ENCODE data around the gene XIRP1.

XIRP1 gene

DNA sequence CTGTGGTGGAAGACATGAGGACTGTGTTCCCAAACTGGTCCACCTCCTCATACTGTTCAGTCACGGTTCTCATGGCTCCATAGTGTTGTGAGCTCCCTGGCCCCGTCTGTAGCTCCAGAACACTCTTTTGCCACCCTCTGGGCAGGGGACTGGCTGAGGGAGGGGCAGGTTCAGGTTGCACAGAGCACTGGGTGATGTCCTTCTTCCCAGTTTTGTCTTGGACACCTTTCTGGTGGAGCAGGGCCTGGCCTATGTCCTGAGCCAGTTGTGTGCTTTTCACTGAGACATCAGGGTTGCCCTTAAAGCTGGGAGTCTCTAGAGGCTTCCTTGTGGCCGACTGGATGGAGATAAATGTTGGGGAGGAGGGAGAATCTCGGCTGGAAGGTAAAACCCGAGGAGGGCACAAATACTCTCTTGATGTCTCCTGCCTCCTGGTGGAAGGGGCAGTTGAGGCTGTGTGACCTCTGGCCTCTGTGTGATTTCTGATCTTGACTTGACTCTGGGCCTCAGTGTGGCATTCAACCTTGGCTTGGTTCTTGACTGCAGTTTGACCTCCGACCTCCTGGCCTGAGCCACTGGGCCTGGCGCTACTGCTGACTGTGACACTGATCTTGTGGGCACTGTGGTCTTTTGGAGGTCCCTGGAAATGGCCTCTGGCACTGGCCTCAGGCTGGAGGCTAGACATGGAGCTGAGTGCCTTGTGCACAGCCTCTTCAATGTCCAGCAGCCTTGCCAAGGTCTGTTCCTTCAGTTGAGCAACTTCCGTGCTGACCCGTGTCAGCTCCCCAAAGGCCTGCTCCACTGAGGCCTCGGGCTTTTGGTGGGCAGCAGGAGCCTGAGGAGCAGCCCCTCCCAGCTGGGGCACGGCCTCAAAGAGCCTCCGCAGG, 8.1 kb downstream of the XIRP1 start:
- TF ChIP-seq, protein P1, sequence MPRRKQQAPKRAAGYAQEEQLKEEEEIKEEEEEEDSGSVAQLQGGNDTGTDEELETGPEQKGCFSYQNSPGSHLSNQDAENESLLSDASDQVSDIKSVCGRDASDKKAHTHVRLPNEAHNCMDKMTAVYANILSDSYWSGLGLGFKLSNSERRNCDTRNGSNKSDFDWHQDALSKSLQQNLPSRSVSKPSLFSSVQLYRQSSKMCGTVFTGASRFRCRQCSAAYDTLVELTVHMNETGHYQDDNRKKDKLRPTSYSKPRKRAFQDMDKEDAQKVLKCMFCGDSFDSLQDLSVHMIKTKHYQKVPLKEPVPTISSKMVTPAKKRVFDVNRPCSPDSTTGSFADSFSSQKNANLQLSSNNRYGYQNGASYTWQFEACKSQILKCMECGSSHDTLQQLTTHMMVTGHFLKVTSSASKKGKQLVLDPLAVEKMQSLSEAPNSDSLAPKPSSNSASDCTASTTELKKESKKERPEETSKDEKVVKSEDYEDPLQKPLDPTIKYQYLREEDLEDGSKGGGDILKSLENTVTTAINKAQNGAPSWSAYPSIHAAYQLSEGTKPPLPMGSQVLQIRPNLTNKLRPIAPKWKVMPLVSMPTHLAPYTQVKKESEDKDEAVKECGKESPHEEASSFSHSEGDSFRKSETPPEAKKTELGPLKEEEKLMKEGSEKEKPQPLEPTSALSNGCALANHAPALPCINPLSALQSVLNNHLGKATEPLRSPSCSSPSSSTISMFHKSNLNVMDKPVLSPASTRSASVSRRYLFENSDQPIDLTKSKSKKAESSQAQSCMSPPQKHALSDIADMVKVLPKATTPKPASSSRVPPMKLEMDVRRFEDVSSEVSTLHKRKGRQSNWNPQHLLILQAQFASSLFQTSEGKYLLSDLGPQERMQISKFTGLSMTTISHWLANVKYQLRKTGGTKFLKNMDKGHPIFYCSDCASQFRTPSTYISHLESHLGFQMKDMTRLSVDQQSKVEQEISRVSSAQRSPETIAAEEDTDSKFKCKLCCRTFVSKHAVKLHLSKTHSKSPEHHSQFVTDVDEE (CRISPR knock-in tag; IDR thresholded peaks at IDR 0.05): no peak
- TF ChIP-seq CSDC2 (CRISPR knock-in tag; IDR thresholded peaks at IDR 0.05) (no peak), ZFP30 (CRISPR knock-in tag; IDR thresholded peaks at IDR 0.05) (no peak), ZFP3 (CRISPR knock-in tag; IDR thresholded peaks at IDR 0.05) (no peak), ARNTL (CRISPR knock-in tag; IDR thresholded peaks at IDR 0.05; ENCODE audit: borderline replicate concordance, low read depth) (no peak), ZNF565 (CRISPR knock-in tag; conservative IDR thresholded peaks at IDR 0.05; ENCODE audit: low read depth) (no peak), ESRRG (CRISPR knock-in tag; IDR thresholded peaks at IDR 0.05) (no peak), PPARA (CRISPR knock-in tag; IDR thresholded peaks at IDR 0.05; ENCODE audit: borderline replicate concordance) (no peak), TCF4 (CRISPR knock-in tag; IDR thresholded peaks at IDR 0.05; ENCODE audit: borderline replicate concordance) (no peak), BACH2 (CRISPR knock-in tag; IDR thresholded peaks at IDR 0.05; ENCODE audit: borderline replicate concordance) (no peak), ZNF70 (CRISPR knock-in tag; IDR thresholded peaks at IDR 0.05) (no peak), CSRNP3 (CRISPR knock-in tag; IDR thresholded peaks at IDR 0.05) (no peak), POU6F1 (CRISPR knock-in tag; IDR thresholded peaks at IDR 0.05; ENCODE audit: borderline replicate concordance, low read depth) (no peak), ISL1 (CRISPR knock-in tag; IDR thresholded peaks at IDR 0.05) (no peak), SNAI2 (CRISPR knock-in tag; IDR thresholded peaks at IDR 0.05) (no peak), ZC3H10 (CRISPR knock-in tag; IDR thresholded peaks at IDR 0.05) (no peak)
- no peak for ATAC-seq

DNA sequence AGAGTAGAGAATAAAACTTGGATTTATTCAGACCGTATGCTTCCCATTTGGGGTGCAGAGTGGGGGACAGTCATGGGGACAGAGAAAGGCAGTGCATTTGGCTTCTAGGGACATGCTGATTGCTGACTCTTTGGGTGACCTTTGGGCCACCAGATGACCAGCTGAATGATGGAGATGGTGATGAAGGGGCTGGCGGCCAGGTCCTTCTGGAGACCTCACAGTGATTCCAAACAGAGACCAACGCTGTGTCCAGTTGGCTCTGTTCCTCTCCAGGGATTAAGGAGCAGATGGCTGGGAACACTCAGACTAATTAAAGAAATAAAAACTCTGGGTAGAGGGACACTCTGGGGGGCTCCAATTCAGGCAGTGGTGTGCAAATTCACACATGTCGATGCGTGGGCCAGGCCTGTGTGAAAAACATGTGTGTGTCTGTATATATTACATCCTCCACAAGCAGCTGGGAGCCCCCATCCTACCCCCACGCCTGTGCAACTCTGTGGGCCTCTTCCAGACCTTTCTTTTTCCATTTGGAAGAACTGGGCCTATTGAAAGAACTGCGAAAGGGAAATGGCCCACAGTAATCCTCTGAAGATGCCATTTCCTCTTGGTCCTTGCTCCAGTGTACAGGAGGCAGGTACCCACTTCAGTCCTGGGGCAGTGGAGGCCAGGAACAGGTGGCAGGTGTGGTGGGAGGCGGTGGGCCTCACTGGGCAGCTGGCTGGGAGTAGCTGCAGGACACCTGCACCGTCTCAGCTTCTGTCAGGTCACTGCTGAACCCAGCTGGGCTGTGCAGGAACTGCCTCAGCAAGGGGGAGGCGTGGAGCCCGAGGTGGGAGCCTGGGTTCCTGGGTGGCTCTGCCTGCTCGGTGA, 8.9 kb downstream of the XIRP1 start:
- ATAC-seq: no peak
- TF ChIP-seq ZC3H10 (CRISPR knock-in tag; IDR thresholded peaks at IDR 0.05): no peak
- TF ChIP-seq RARB (CRISPR knock-in tag; IDR thresholded peaks at IDR 0.05): no peak
- no peak for TF ChIP-seq ARNTL (CRISPR knock-in tag; IDR thresholded peaks at IDR 0.05; ENCODE audit: borderline replicate concordance, low read depth)
- no peak for TF ChIP-seq SNAI2 (CRISPR knock-in tag; IDR thresholded peaks at IDR 0.05)
- TF ChIP-seq ZNF565 (CRISPR knock-in tag; conservative IDR thresholded peaks at IDR 0.05; ENCODE audit: low read depth): no peak
- TF ChIP-seq POU6F1 (CRISPR knock-in tag; IDR thresholded peaks at IDR 0.05; ENCODE audit: borderline replicate concordance, low read depth): no peak

DNA sequence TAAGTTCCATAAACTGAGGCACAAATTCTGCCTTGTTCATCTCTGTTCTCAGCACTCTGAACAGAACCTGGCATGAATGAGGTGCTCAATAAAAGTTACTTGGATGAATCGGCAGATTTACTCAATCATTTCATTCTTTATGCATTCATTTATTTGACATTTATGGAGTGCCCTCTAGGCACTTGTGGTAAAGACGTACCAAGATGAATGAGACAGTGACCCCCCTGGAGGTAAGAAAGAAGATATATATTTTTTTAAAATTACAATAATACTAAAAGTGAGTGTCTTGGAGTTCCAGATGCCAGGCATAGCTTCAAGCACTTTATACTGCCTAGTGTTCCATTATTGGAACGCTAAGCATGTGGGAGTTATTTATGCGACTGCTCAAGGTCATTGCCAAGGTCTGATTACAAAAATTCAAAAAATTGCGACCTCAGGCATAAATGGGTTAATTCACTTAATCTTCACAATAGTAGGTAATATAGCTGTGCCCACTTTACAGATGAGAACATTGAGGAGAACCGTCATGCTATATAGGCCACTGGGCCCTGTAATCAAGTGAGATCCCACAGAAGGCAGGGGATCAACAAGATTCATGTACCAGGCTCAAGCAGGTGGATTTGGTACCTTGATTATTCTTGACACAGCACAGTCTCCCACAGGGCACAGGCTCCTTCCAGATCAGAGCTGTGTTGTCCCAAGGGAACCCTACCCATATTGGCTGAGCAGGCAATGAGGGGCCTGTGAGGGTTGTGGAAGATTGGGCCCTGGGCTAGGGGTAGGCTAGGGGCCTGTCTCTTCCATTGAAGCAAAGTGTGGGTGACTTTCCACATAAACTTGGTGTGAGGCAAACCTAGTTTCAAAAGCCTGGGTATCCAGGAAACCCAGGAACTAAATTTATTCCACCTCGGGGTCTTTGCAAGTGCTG, 10.7 kb downstream of the XIRP1 start:
- TF ChIP-seq ZFP3 (CRISPR knock-in tag; IDR thresholded peaks at IDR 0.05) (no peak), ISL1 (CRISPR knock-in tag; IDR thresholded peaks at IDR 0.05) (no peak), ESRRG (CRISPR knock-in tag; IDR thresholded peaks at IDR 0.05) (no peak)
- no peak for ATAC-seq
